Measurements from ENCODE around the gene TMEM154.
"Not testable (repeated sequence)": the region's sequence is repeated elsewhere in the genome, so short reads cannot be mapped to it uniquely, and the experiment has no call there.

The TMEM154 gene

DNA sequence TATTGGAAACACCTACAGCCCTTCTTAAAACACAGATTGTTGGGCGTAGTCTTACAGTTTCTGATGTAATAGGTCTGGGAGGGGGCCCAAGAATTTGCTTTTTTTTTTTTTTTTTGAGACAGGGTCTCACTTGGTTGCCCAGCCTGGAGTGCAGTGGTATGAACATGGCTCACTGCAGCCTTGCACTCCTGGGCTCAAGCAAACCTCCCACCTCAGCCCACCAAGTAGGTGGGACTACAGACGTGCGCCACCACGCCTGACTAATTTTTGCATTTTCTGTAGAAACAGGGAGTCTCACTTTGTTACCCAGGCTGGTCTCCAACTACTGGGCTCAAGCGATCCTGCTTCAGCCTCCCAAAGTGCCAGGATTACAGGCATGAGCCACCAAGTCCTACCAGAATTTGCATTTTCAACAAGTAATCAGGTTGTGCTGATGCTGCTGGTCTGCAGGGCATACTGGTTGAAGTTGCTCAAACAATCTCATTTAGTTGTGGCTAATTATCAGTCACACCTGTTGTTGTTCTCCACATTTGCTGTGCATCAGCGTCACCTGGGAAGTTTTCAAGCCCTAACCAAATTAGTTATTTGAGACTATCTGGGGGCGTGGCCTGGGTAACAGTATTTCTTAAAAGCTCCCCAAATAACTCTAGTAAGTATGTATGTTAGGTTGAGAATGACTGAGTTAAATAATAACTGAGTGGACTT is 14.0 kb downstream of the TMEM154 start:
- DNase-seq = no peak

DNA sequence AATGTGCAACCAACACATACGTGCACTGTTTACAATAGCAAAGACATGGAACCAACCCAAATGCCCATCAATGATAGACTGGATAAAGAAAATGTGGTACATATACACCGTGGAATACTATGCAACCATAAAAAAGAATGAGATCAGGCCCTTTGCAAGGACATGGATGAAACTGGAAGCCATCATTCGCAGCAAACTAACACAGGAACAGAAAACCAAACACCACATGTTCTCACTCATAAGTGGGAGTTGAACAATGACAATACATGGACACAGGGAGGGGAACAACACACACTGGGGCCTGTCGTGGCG is 15.8 kb downstream of the TMEM154 start:
- not testable (repeated sequence) for DNase-seq

DNA sequence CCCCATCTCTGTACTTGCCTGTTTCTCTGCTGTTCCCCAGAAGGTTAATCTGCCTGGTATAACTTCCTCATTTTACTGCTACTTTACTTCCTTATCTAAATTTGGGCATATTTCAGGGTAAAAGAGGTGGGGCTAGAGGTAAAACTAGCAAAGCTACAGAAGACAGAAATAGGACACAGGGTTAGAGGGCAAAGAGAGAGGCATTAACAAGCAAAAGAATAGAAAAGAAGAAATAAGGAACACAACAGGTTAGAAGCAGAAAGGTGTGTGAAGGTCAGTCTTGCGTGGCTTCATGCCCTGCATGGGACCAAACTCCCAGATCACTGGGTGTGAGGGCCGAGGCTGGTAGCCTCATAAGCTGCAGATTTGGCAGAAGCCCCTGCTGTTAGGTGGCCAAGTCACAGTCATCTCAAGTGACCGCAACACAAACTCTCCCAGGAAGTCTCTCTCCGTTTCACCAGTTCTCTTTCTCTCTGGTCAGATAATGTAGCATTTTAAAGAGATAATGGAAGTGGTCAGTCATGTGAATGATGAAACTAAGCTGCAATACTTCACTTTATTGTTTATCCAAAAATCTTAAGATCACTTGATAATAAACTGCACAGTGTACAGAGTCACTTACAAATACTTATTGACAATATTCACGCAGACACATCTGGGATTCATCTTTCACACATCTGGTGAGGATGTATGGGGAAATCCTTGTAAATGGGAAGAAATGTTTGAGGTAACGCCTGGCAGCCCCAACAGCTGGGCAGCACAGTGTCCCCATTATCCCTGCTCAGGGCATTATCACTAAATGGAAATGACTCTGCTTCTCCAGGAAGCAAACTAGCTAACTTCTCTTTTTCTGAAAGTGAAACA is 16.4 kb downstream of the TMEM154 start:
- DNase-seq = peak; percentile 79 to 90

DNA sequence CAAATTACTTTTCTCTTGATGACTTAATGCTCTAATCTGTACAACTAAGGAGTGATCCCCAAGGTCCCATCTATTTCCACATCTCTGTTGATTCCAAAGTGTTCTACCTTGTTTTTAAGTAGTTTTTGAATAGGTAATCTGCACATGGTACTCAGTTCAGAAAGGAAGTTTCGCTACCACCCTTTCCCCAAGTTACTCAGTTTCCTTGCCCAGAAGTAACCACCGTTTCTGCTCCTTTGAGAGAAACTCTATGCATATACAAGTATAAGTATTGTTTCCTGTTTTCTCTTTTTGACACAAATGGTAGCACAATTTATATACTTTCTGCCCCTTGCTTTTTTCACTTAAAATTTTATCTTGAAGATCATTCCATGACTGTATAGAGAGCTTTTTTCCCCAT is 18.1 kb downstream of the TMEM154 start:
- no peak for DNase-seq

DNA sequence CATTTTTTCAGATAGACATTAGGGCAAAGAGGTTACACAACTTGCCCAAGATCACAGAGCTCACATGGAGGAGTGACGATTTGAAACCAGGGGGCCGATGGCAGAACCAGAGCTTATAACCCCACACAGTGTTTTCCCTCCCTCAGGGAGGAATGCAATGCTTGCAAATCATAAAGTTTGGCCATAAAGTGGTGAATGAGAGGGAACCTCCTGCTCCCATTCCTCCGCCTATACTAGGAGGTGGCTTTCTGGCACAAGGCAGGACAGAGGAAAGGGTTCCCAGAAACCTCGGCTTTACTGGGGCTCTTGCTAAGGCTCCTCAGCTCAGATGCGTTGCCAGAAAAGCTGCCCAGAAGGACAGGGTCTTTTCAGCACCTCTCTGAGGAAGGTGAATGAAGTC is 19.3 kb downstream of the TMEM154 start:
- DNase-seq = no peak

DNA sequence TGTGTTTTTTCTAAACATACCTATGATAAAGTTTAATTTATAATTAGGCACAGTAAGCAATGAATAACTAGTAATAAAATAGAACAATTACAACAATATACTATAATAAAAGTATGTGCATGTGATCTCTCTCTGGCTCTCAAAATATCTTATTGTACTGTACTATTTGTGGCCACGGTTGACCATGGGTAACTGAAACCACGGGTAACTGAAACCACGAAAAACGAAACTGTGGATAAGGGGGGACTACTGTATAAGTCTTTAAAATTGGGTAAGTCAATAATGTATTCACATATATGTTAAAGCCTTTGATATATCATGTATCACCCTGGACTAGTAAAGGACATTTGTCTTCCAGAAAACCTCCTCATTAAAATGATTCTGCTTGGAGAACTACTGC is 20.0 kb downstream of the TMEM154 start:
- no peak for DNase-seq

DNA sequence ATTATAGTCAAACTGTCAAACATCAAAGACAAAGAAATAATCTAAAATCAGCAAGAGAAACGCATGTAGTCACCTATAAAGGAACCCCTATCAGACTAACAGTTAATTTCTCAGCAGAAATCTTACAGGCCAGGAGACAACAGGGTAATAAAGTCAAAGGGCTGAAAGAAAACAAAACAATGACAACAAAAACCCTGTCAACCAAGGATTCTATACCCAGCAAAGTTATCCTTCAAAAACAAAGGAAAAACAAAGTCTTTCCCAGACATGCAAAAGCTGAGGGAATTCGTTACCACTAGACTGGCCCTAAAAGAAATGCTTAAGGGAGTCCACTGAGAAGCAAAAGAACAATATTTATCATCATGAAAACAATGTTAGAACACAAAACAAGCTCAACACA is 22.1 kb downstream of the TMEM154 start:
- no peak for DNase-seq

DNA sequence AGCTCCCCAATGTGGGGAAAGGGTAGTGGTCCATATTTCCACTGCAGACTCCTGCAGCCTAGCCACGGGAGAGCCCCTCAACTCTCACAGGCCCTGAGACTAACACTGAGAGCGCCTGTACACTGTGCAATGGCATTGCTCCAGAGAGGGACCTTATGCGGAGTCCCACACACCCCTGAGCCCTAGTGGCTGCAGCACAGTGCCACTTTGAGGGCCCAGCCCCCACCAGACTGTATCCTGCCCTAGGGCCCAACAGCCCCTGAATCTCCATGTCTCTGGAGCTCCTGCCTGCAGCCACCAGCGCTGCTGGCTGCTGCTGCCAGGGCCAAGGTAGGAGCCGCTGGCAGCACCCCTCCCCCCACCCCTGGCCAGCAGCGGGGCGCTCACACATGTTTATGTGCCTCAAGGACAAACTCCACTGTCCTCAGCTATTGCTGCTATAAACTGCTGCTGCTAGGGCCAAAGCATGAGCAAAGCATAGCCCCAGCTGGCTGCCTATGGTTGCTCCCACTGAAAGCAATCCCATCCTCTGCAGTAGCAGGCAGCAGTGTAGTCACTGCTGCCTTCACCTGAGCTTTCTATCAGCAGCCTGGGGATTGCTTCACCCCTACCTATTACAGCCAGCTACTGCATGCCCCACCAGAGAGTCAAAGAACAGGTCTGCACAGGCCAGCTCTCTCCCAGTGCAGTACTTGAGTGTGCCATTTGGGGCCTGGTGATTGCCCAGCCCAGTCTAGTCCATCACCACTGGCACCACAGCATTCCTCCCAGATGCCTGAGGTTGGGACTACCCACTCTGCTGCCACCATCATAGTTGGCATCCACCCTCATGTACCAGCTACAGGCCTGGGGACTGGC is 24.3 kb downstream of the TMEM154 start:
- DNase-seq = no peak

DNA sequence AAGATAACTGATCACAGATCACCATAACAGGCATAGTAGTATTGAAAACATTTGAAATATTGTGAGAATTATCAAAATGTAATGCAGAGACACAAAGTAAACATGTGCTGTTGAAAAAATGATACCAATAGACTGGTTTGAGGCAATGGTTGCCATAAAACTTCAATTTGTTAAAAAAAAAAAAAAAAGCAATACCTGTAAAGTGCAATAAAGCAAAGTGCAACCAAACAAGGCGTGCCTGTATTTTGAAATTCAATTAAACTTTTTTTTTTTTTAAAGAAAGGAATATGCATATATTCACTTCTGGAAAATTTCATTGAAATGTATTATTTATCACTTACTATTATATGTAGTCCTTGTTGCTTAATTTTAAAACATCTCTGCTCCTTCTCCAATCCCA is 27.7 kb downstream of the TMEM154 start:
- no peak for DNase-seq

DNA sequence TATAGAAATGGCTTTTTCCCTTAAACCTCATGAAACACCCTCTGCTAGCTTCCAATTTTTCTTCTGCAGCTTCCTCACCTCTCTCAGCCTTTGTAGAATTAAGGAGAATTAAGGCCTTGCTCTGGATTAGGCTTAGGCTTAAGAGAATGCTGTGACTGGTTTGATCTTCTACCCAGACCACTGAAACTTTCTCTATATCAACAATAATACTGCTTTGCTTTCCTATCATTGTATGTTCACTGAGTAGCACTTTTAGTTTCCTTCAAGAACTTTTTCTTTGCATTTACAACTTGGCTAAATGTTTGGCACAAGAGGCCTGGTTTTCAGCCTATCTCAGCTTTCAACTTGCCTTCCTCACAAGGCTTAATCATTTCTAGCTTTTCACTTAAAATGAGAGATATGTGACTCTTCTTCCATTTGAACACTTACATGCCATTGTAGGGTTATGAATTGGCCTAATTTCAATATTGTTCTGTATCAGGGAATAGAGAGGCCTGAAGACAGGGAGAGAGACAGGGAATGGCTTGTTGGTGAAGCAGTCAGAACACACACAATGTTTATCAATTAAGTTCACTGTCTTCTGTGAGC is 28.2 kb downstream of the TMEM154 start:
- no peak for DNase-seq

DNA sequence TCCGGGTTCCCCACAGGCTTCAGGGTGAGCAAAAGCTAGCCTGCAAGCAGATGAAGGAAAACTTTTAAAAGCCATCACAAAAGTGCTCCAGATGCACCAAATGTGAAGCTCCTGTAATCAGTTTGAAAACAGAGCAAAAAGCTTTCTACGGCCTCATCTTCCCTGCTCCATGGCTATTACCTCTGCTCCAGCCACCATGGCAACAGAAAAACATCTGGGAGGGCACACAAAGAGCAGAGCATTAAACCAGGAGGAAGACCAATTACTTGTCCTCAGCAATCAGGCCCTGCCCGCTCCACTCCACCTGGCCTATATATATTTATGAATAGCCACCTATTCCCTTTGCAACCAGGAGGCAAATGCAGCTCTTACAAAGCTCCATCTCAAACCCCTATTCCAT is 33.6 kb downstream of the TMEM154 start:
- no peak for DNase-seq

DNA sequence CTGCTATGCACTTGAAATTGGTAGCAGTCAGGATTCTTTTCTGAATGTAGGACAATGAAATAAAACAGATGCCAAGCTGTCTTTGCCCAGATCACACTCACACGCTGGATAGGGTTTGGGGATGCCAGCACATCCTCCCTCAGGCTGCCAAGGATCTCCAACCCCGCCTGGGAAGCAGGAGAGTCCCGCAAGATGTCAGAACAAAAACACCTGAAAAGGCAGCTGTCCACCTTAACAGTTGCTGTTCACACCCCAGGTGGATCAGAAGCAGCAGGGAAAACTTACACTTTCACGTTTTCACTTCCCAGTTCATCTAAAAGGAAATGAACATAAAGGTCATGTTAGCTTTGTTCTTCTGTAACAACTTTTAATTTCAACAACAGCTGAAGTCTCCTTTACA is 35.7 kb downstream of the TMEM154 start:
- no peak for DNase-seq

DNA sequence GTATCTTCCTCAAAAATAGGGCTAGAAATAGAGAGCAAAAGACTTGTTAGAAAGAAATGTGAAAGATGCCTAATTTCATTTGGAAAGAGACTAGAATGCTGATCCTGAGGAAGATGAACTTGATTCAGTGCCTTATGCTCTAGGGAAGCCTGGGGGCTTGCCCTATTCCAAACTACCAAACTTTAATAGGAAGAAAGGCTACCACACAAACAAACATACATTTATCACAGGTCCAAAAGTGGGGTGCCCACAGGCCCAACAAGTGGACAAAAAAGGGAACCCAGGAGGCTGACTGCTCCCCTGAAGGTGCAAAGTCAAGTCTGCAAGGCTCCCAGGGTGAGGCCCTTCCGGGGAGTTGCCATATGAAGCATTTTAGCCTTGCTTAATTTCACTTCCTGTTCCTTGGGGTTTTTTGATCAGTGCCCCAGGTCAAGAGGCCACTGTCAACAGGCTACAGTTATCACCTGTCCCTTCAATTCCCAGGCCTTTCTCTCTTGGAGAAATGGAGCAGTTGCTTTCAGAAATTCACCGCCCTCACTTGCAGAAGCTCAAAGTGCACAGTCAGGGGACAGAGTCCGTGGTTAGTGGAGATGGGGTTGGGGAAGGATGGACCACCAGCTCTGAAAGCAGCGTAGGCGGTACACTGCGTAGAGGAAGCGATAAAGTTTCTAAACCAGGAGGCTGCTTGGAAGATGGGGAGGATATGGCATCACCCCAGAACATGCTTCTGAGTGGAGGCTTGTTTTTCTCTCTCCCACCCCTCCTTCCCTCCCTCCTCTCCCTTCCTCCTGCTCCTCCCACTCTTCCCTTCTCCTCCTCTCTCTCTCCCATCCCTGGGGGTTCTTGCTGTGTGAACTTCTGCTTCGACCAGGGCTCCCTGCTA is 36.4 kb downstream of the TMEM154 start:
- peak; percentile 85 to 87 for DNase-seq

DNA sequence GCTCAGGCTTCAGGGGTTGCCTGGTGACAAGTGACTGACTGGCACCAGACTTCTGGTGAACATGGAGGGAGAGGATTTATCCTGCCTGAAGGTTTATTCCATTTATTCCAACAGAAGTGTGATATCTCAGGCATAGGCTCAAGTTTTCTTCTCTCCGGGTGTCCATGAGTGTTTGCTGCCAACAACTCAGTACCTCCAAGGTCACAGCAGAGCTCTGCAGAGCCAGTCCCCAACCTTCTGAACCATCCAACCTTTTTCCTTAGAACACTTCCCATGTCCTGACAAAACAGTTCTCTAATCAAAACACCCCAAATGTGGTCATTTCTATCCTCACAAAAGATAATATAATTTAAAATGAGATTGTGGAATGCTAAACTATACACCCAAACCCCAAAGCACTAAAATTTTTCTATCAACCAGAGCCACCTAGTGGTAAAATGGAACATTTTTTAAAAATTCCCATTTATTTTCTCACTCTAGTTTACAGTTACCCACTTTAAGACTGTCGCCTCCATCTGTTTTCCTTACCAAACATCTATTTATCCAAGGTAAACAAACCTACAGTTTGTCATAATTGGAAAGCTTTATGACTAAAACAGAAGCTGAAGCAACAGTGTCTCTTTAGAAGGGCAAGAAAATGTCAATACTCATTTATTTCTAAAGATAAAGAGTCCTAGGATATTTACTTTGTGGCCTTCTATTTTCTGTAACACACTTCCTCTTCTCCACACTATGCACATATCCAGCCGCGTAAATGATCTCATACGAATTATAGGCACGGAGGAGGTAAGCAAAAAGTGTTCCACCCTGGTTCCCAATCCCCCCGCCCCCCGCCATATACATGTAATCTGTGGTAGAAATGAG is 39.5 kb downstream of the TMEM154 start:
- DNase-seq = peak; percentile 15 to 36

DNA sequence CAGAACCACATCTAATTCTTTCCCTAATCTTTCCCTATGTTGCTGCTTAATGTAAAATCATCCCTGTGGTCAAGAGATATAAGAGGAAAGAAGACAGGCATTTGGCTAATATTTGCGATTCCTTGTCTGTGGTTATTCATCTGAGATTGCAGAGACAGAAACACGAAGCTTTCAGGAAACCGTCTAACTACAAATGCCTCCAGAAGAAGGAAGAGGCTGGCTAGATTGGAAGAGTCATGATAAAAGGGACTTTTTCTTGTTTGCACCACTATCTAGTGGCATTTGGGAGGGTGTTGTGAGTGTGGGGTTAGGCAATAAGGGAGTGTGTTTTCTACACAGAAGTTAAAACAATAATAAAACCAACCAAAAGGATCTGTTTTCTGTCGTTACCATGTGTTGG is 43.9 kb downstream of the TMEM154 start:
- DNase-seq = peak; percentile 60 to 65

DNA sequence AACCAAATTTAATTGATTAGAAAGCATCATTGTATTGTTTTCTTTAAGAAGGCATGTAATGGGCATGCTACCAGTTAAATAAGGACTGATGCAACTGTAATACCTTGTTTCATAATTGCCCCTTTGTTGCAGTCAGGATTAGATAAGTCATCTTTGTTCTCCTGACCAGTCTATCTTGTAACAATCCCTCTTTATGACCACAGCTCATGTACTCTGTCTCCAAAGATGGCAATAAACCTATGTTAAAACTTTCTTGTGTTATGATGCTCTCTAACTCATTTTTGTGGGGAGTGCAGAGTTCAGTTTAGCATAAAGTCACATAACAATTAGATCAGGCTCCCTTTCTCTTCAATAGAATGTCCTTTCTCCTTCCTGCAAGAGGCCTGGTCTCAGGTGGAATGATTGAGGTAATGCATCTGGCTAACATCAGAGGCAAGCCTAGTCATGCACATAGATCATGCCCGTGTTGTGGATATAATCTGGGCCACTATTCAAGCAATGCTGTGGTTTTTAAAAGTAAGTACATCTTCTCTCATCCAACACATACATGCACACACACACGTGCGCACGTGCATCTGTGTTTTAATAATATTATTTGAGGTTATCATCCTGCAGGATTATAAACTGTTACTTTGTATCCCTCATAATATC is 45.6 kb downstream of the TMEM154 start:
- peak; percentile 72 to 76 for DNase-seq

DNA sequence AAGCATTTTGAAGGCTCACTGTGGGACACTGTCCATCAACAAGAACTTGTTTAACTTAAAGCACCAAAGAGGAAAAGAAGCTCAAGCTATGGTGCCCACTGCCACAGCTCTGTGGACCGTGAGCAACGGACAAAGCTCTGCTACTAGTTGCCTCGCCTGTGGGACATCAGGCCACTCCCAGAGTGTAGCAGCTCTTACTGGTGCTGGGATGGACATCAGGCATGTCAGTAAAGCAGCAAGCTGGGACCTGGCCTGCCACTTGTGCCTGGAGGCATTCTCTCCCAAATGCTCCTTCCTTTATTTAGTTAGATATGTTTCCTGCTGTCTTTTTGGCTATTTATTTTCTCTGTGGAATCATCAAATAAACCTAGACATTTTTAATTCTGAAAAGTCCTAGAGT is 46.7 kb downstream of the TMEM154 start:
- no peak for DNase-seq

DNA sequence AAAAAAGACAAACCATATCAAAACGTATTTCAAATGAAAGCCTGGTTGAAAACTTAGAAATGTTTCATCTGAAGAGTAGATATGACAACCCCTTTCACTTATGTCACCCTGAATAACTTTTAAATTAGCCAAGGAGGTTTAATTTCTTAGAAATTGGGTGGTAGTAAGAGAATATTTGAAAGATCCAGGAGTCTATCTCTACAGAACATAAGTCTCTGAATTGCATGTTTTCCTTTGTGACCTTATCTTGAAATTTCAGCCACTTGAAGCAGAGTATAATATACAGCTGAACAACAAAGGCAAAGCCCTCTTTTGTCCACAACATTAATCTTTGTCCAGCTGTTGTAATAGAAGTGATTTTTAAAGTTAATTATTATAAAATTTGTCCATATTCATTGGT is 49.5 kb downstream of the TMEM154 start:
- no peak for DNase-seq

DNA sequence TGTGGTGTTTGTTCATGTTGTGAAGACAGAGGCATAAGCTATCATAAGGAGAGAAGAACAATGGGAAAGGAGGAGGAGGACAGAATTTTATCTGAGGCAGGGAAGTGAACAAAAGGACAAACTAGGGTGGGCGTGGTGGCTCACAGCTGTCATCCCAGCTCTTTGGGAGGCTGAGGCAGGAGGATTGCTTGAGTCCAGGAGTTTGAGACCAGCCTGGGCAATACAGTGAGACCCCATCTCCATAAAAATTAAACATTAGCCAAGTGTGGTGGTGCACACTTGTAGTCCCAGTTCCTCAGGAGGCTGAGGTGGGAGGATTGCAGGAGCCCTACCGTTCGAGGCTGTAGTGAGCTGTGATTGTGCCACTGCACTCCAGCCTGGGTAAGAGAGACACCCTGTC is 49.9 kb downstream of the TMEM154 start:
- no peak for DNase-seq

DNA sequence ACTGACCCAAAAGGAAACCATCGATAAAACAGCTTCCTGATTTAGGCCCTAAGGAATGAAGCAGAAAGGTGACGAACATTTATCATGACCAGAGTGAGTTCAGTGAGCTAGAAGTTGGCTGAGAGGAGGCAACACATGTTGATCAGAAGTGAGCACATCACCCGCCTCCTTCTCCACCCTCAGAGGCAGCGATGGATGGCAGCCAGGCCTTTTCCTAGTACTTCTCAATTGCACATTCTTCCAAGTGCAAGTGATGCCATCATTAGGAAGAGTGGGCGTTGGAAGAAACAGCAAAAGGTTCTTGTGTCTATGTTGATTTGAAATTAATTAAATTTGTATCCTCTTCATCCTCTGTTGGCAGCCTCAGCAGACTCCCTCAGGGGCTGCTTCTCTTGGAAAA is 51.7 kb downstream of the TMEM154 start:
- no peak for DNase-seq

DNA sequence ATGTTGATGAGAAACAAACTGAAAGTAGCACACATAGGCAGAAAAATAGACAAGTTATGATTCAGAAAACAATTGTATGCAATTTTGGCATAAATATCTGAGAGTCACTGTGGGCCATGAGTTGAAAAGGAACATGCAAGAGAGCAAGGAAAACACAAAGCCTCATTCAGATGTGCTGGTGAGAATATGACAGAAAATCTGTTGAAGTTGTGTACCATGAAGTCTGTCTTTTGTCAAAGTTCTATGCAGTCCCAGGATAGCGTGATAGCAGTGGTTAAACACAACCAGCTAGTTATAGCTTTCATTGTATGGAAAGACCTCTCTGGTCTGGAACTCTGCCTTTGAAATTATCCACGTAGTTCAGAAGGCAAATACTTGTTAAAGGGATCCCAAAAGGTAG is 53.0 kb downstream of the TMEM154 start:
- no peak for DNase-seq
